Activated T-helper 2 cell treated with anti-CD3 and anti-CD28 coated beads, Interferon-gamma antibody, Interleukin-2, Interleukin-4, amounts not matched to agents 10 μg/mL and 5 μg/mL and 100 μg/mL, durations not matched to agents 14 hours and 24 hours and 36 hours (primary cell): Measurements from ENCODE around the gene C1orf52. TPM values are rescaled to one million over a fixed set of nuclear protein-coding genes. Genes with fewer than 3 reads are reported as not detected.

Source experiments
- DNase-seq: peaks from one replicate; pipeline ENCODE4 v3.0.0; 2021; ENCODE audit warnings: low spot score
- H3K27ac Mint-ChIP-seq: one replicate; pipeline ENCODE4 v1.8.0; 2021; ENCODE audit warnings: mixed read lengths
- H3K27me3 Mint-ChIP-seq: one replicate; pipeline ENCODE4 v1.8.0; 2021; ENCODE audit warnings: low read depth, mixed read lengths
- H3K36me3 Mint-ChIP-seq: one replicate; pipeline ENCODE4 v1.8.0; 2021; ENCODE audit warnings: low read depth, mixed read lengths
- H3K4me1 Mint-ChIP-seq: one replicate; pipeline ENCODE4 v1.8.0; 2021; ENCODE audit warnings: low read depth, mixed read lengths
- H3K4me3 Mint-ChIP-seq: one replicate; pipeline ENCODE4 v1.8.0; 2021; ENCODE audit warnings: low read depth, mild to moderate bottlenecking, moderate library complexity, mixed read lengths
- H3K9me3 Mint-ChIP-seq: one replicate; pipeline ENCODE4 v1.8.0; 2021; ENCODE audit warnings: mixed read lengths
- intact Hi-C: fragments of 100-400 bp; cut with micrococcal nuclease; formaldehyde crosslinking; loops from one replicate; pipeline ENCODE4 v1.15.1; 2023
- total RNA-seq: library from RNA; stranded (reverse); gene quantifications from 2 replicates; pipeline ENCODE4 v1.2.3, GENCODE V29; 2022

C1orf52 gene
- total RNA-seq, 1 donor from 2014 or later = 25.8 TPM

DNA sequence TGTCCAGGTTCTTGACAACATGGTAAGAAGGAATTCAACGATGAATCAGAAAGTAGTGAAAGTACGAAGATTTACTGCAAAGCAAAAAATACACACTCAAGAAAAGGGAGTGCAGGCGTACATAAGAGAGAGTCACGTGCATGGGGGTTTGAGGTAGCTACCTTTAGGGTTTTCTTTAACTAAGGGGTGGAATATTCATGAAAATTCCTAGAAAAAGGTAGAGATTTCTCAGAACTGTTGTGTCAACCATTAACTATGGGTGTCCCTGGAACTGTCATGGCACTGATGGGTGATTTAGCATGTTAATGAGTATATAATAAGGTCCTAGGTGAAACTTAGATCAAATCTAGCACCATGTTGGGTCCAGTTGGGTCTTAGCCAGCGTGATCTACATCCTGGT is 36.1 kb downstream of the C1orf52 start:
- DNase-seq = no peak
- intact Hi-C loops = no loop called here
- no peak overlapping the region for H3K27ac Mint-ChIP-seq
- H3K4me1 Mint-ChIP-seq = no peaks in the 10 kb centered on the region
- no peaks in the 10 kb centered on the region for H3K9me3 Mint-ChIP-seq
- H3K27me3 Mint-ChIP-seq = peaks cover 37% of the 10 kb centered on the region
- H3K4me3 Mint-ChIP-seq = no peak overlapping the region
- no peaks in the 10 kb centered on the region for H3K36me3 Mint-ChIP-seq

DNA sequence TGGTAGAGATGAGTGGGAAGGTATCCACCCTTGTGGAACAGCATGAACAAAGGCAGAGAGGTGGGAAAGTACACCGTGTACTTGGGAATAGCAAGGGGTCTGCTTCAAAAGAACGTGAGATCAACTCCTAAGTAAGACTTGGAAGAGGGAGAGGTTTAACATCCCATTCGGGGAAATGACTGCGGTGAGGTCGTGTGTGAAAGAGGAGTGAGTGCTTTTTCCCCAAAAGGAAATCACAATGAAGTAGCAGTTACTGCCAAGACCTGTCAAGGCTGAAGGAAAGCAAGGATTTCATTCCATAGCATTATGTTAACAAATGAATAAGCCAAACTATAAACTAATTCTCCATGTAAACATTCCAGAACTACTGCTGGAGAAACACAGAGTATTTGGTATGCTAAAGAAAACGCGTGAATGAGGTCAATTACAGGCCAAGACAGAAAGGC is 38.7 kb downstream of the C1orf52 start:
- no peak overlapping the region for H3K27ac Mint-ChIP-seq
- DNase-seq = no peak
- no peaks in the 10 kb centered on the region for H3K4me1 Mint-ChIP-seq
- no peaks in the 10 kb centered on the region for H3K36me3 Mint-ChIP-seq
- intact Hi-C loops = no loop called here
- H3K9me3 Mint-ChIP-seq = no peaks in the 10 kb centered on the region
- H3K4me3 Mint-ChIP-seq = no peak overlapping the region
- H3K27me3 Mint-ChIP-seq = peaks cover 42% of the 10 kb centered on the region

DNA sequence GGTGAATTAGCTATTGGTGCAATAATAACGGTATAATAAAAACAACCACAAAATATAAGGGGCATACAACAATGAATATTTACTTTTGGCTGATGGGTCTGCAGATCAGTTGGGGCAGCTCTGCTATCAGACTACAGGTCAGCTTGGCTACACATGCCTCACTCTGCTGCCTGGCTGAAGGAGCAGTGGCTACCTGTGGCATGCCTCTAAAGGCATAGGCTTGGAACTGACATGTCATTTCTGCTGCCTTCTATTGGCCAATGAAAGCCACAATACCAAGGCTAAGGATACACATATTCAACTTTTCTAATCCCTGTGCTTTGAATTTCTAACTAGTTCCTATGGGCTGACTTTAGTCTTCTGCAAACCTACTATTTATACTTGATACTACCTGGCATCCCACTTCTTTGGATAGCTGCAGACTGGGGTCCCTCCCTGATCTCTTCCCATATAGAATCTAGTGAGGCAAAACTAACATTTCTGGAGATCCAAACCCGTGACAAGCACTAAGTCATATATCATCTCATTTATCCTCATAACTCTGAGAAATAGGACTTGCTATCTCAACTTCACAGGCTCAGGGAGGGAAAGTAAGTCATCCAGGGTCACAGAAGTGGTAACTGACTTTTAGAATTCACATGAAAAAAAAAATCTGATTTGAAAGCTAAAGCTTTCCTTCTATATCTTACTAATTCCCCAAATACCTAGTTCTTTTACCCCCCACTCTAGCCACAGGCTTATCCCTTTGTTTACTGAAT is 39.4 kb downstream of the C1orf52 start:
- H3K27me3 Mint-ChIP-seq = peaks cover 45% of the 10 kb centered on the region
- H3K4me3 Mint-ChIP-seq = no peak overlapping the region
- no peak for DNase-seq
- H3K9me3 Mint-ChIP-seq = no peaks in the 10 kb centered on the region
- no peak overlapping the region for H3K27ac Mint-ChIP-seq
- no peaks in the 10 kb centered on the region for H3K4me1 Mint-ChIP-seq
- H3K36me3 Mint-ChIP-seq = no peaks in the 10 kb centered on the region
- intact Hi-C loops = no loop called here

DNA sequence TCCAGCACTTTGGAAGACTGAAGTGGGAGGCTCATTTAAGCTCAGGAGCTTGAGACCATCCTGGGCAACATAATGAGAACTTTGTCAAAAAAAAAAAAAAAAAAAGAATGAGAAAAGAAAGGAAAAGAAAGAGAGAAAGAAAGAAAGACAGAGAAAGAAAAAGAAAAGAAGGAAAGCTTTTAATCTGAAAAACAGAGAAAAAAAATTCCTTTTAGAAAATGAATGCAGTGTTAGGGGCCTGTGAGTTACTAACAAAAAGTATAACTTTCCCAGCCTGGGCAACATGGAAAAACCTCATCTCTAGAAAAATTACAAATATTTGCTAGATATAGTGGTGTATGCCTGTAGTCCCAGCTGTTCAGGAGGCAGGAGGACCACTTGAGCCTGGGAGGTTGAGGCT is 42.8 kb downstream of the C1orf52 start:
- Mint-ChIP-seq H3K4me1 (no peaks in the 10 kb centered on the region), H3K36me3 (no peaks in the 10 kb centered on the region), H3K27me3 (peaks cover 50% of the 10 kb centered on the region), H3K9me3 (no peaks in the 10 kb centered on the region), H3K4me3 (no peak overlapping the region), H3K27ac (no peak overlapping the region)
- no peak for DNase-seq
- intact Hi-C loops = no loop called here

DNA sequence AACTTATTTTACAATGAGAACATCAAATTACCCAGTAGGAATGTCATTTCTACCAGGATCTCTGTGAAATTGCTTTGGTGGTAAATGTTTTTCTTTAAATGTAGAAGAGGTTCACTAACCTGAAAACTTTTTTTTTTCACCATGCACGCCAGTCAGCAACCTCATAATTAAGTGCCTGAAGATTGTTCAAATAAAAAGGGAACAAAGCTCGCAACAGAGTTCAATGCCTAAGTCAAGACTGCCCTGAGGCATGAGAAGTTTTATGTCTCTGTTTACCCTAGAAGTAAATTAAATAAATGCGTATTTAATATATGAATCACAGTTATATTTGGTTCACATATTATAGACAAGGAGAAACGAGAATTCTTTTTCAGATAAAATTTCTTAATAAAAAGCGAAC is 44.8 kb downstream of the C1orf52 start:
- Mint-ChIP-seq H3K27ac (no peak overlapping the region), H3K27me3 (peaks cover 46% of the 10 kb centered on the region), H3K9me3 (no peaks in the 10 kb centered on the region), H3K4me3 (no peak overlapping the region), H3K36me3 (no peaks in the 10 kb centered on the region), H3K4me1 (no peaks in the 10 kb centered on the region)
- intact Hi-C loops = no loop called here
- no peak for DNase-seq

DNA sequence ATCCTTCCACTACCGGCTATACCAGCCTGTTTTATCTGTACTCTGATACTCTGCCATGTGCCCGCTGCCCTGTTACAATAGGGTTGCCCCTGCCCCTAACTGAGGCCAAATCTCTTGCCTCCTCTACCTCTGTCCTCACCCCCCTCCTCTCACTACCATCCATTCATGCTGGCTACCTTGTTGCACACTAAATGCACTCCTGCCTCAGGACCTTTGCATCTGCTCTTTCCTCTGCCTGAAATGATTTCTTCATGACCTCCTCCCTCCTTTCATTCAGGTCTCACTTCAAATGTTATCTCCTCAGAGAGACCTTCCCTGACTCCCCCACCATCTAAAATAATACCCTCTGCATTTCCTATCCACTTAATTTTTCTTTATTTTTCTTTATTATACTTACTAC is 51.0 kb downstream of the C1orf52 start:
- intact Hi-C loops = no loop called here

DNA sequence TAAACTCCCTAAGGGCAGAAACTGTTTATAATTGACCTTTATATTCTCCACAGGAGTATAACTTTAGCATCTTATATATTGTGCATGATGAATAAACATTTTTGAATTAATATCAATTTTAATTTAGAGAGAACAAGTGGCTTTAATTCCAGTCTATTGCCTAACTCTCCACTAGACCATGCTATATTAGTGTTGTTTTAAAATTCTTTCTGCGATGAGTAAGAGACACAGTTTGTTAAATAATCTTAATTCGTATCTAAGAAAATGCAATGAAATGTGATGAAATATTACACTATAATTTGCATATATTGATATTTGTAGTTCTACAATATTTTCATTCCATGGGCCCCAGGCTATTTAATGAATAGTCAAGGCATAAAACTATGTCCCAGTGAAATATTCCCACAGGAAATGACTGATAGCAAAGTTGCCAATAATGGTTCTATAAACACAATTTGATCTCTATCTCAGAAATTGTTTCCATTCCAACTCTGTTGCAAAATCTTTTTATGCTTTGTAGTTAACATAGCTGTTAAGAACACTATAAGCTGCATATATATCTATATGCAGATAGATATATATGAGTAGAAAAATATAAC is 55.8 kb downstream of the C1orf52 start:
- intact Hi-C loops = loop anchor here (5.0 kb wide), 2 partner anchors 56 to 256 kb away; no protein-coding TSS in a partner anchor
- H3K27ac Mint-ChIP-seq = no peak overlapping the region
- no peak for DNase-seq
- H3K27me3 Mint-ChIP-seq = peaks cover 38% of the 10 kb centered on the region
- no peaks in the 10 kb centered on the region for H3K36me3 Mint-ChIP-seq
- H3K4me3 Mint-ChIP-seq = no peak overlapping the region
- no peaks in the 10 kb centered on the region for H3K9me3 Mint-ChIP-seq
- H3K4me1 Mint-ChIP-seq = peaks cover 16% of the 10 kb centered on the region

More for the DNA sequence above, 51.0 kb downstream of the C1orf52 start:
- Mint-ChIP-seq H3K27me3 (peaks cover 42% of the 10 kb centered on the region), H3K9me3 (no peaks in the 10 kb centered on the region), H3K36me3 (no peaks in the 10 kb centered on the region), H3K4me1 (no peaks in the 10 kb centered on the region), H3K4me3 (no peak overlapping the region), H3K27ac (no peak overlapping the region)
- DNase-seq = no peak

DNA sequence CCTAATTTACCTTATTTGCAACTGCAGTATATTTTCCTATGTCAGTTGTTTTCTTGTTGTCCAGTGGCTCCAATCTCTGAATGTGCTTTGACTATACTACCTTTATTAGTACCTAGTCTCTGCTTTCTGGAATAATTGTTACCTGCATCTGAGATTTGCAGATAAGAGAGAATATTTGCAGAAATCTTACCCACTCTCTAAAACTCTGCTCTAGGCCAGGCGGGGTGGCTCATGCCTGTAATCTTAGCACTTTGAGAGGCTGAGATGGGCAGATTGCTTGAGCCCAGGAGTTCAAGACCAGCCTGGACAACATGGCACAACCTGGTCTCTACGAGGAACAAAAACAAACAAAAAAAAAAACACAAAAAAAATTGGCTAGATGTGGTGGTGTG is 56.6 kb downstream of the C1orf52 start:
- peaks cover 31% of the 10 kb centered on the region for H3K27me3 Mint-ChIP-seq
- no peak overlapping the region for H3K4me3 Mint-ChIP-seq
- no peaks in the 10 kb centered on the region for H3K9me3 Mint-ChIP-seq
- DNase-seq = no peak
- peaks cover 2% of the 10 kb centered on the region for H3K36me3 Mint-ChIP-seq
- H3K4me1 Mint-ChIP-seq = peaks cover 19% of the 10 kb centered on the region
- H3K27ac Mint-ChIP-seq = no peak overlapping the region
- intact Hi-C loops = loop anchor here (5.0 kb wide), 2 partner anchors 56 to 256 kb away; no protein-coding TSS in a partner anchor

DNA sequence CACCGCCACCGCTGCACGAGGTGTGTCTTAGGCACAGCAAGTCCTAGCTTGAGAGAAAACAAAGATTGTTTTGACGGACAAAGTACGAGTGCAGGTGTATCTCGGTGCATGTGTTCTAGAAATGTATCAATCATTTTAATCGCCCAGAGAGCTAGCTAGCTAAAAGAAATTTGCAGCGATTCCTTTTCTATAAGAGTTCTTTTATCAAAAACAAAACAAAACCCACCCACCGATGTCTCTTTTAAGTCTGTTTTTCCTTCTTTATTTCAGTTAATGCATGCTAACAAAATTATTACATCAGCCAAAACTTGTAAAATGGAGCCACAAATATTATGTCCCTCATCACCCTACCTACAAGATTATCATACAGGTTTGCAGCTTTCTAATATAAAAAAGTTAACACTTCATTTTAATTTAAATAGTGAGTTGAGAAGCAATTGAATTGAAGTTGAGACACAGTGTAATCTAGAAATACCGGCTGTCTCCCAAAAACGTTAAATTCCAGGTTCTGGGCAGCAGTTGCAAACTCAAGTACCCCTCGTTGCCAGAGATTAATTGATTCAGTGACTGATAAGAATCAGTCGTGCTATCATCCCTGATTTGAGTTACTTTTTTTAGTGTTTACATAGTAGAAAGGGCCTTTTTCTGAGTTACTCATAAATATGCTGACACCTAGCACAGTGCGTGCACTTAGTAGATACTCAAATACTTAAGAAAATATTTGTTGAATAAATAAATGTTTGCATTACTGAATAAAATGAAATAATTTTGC is 57.2 kb downstream of the C1orf52 start:
- intact Hi-C loops = loop anchor here (5.0 kb wide), 2 partner anchors 55 to 255 kb away; no protein-coding TSS in a partner anchor
- Mint-ChIP-seq H3K4me1 (peaks cover 19% of the 10 kb centered on the region), H3K27me3 (peaks cover 29% of the 10 kb centered on the region), H3K4me3 (peak overlapping the region; percentile 90), H3K9me3 (no peaks in the 10 kb centered on the region), H3K27ac (peak overlapping the region; percentile 88), H3K36me3 (peaks cover 2% of the 10 kb centered on the region)
- no peak for DNase-seq

DNA sequence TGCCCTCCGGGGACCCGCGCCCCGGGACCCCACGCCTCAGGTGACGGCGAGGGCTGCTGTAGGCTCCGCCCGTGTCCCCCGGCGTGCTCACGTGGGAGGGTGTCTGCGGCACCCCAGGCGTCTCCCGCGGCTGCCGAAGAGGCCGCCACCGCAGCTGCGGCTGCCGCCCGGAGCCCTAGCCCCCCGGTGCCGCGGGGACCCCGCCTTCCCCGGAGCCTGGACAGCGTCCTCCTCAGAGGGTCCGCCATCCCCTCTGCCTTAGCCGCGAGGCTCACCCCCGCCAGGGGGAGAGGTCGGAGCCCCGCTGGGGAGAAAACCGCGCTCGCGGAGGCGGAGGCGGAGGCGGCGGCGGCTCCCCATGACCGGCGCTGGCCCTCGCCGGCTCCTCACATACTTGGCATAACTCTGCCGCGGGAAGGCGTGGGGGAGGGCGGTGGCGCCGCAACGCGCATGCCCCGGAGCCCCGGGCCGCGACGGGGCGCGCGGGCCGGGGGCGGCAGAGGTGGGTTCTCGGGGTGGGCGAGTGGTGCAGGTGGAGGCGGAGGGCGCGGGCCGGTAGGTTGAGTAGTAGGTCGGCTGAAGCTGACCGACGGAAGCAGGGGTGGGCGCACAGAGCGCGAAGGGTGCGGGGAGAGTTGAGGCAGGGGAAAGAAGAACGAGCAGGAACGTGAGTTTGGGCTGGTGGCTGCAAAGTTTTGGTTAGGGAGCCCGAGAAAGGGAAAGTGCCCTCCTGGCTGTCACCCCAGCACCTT is 57.9 kb downstream of the C1orf52 start:
- H3K4me3 Mint-ChIP-seq = peak overlapping the region; percentile 90
- H3K36me3 Mint-ChIP-seq = peaks cover 2% of the 10 kb centered on the region
- peak overlapping the region; percentile 88 for H3K27ac Mint-ChIP-seq
- intact Hi-C loops = loop anchor here (2.0 to 5.0 kb wide), 4 partner anchors 54 to 254 kb away; partner anchors contain the start of genes BCL10 and C1orf52
- DNase-seq = peak; percentile 56
- peaks cover 19% of the 10 kb centered on the region for H3K4me1 Mint-ChIP-seq
- H3K27me3 Mint-ChIP-seq = peaks cover 24% of the 10 kb centered on the region
- no peaks in the 10 kb centered on the region for H3K9me3 Mint-ChIP-seq

DNA sequence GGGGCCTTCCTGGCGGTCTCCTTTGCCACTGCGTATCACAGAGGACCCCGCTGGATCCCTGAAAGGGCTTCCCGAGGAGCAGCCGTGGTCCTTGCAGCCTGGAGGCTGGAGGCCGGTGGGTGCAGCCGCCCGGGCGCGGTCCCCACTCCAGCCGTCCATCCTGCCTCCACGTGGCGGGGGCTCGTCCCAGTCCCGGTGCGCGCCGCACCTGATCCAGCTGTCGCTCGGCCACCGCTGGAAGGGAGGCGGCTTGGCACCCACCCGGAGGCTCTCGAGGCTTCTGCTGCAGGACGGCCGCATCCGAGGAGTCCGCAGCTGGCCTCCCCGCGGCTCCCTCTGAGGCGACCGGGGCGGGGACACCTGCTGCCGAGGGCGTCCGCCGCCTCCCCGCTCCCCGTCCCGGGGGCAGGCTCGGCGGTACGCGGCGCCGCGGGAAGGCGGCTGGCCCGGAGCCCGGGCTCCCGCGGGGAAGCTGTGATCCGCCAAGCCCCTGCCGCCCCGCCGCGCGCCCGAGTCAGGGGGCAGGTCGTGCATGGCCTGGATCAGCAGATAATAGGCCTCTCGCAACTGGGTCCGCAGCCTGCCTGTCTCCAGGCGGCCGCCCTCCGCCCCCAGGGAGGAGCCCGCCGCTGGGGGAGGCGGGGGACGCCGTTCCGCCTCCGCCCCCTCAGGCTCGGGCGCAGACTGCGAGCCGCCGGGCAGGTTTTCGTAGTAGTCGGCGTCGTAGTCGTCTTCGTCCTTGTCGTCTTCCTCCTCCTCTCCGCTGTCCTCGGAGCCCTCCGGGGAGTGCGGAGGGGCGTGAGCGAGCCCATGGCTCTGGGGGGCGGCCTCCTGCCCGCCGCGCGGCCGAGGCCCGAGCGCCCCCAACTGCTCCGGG is 58.8 kb downstream of the C1orf52 start, which contains the start of gene SYDE2:
Gene SYDE2 (minus strand): TSS at position 554 of the 877 bp plus-strand sequence. CDS start 20 bp downstream, at position 534.
- no peaks in the 10 kb centered on the region for H3K9me3 Mint-ChIP-seq
- H3K4me1 Mint-ChIP-seq = peaks cover 19% of the 10 kb centered on the region
- H3K27ac Mint-ChIP-seq = peak within 1 kb of the TSS; percentile 88

More for the DNA sequence above, 58.8 kb downstream of the C1orf52 start, which contains the start of gene SYDE2:
- Mint-ChIP-seq H3K36me3 (peaks cover 2% of the 10 kb centered on the region), H3K4me3 (peak within 1 kb of the TSS; percentile 90), H3K27me3 (peaks cover 20% of the 10 kb centered on the region)
- intact Hi-C loops = loop anchor here (1.0 to 5.0 kb wide), 5 partner anchors 53 to 253 kb away; partner anchors contain the start of genes BCL10 and C1orf52
- peak; percentile 78 for DNase-seq
